KOPT-K1 (cell line): ENCODE data around the gene HGFAC.

ENCODE experiments used
- H3K27ac ChIP-seq: fragments of 200-600 bp; sonication (generic); 2 replicates; pipeline ENCODE4 v1.5.1; 2016; ENCODE audit warnings: antibody characterized with exemption, mild to moderate bottlenecking, low read depth, low read length; ENCODE audit not compliant: poor library complexity, severe bottlenecking
- H3K36me3 ChIP-seq: fragments of 200-600 bp; sonication (generic); 2 replicates; pipeline ENCODE4 v1.5.1; 2017; ENCODE audit warnings: antibody characterized with exemption, mild to moderate bottlenecking, low read length, moderate library complexity; ENCODE audit not compliant: insufficient read depth
- H3K9me3 ChIP-seq: fragments of 200-600 bp; sonication (generic); 2 replicates; pipeline ENCODE4 v1.5.1; 2017; ENCODE audit warnings: antibody characterized with exemption, low read length, mild to moderate bottlenecking; ENCODE audit not compliant: insufficient read depth, poor library complexity, severe bottlenecking

Gene HGFAC

DNA sequence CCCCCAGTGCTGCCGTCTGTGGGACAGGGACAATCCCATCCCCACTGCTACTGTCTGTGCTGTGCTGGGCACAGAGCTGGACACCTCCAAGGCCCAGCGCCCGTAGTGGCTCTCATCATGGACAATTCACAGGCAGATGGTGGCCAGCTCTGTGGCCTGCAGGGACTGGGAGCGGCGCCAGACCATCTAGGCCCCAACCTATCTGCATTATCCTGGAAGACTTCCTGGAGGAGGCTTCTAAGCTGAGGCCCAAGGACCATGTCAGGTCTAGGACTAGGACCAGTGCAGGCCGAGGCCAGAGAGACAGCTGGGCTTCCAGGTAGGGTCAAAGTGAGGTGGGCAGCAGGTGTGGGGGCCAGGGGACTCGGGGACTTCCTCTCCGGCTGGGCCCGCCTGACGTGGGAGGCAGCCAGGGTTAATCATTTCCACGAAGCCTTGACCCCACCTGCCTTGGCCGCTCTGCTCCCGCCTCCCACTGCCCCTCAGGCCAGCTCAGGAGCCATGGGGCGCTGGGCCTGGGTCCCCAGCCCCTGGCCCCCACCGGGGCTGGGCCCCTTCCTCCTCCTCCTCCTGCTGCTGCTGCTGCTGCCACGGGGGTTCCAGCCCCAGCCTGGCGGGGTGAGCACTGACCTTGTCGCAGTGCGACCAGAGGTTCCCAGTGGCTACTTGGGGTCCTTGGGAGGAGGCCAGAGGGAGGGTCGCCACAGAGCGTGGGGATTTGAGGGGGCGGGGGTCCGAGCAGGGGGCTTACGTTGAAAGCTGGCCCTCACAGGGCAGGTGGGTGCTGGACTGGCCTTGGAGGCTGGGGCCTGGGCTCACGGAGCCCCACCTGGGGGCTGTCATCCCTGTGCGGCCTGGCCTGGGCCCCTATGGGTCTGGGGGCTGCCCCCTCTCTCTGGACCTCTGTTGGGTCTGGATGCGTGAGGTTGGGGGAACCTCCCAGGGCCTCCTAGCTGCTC, at the start of gene HGFAC:
HGFAC (plus strand) TSS at position 468 of the 959 bp plus-strand sequence; CDS start at position 502, 34 bp downstream.
- Histone ChIP-seq H3K9me3 (no peaks in the 10 kb centered on the region), H3K36me3 (no peaks in the 10 kb centered on the region), H3K27ac (no peak within 1 kb of the TSS)

- peaks cover 6% of the 10 kb centered on the region for H3K9me3 ChIP-seq
- no peak overlapping the region for H3K27ac ChIP-seq
- H3K36me3 ChIP-seq, result no peaks in the 10 kb centered on the region
Measured at GRCh38 chr4:3392321-3392720, 49.4 kb upstream of the HGFAC start.

- Histone ChIP-seq H3K27ac (no peak overlapping the region), H3K36me3 (no peaks in the 10 kb centered on the region), H3K9me3 (peaks cover 6% of the 10 kb centered on the region)
Measured at GRCh38 chr4:3393171-3393570, 48.6 kb upstream of the HGFAC start.

- Histone ChIP-seq H3K9me3 (peaks cover 6% of the 10 kb centered on the region), H3K36me3 (no peaks in the 10 kb centered on the region), H3K27ac (no peak overlapping the region)
Measured at GRCh38 chr4:3396600-3396999, 45.2 kb upstream of the HGFAC start.

GRCh38 chr4:3397128-3397527, 44.6 kb upstream of the HGFAC start:
- peaks cover 6% of the 10 kb centered on the region for H3K9me3 ChIP-seq
- no peaks in the 10 kb centered on the region for H3K36me3 ChIP-seq
- no peak overlapping the region for H3K27ac ChIP-seq

DNA sequence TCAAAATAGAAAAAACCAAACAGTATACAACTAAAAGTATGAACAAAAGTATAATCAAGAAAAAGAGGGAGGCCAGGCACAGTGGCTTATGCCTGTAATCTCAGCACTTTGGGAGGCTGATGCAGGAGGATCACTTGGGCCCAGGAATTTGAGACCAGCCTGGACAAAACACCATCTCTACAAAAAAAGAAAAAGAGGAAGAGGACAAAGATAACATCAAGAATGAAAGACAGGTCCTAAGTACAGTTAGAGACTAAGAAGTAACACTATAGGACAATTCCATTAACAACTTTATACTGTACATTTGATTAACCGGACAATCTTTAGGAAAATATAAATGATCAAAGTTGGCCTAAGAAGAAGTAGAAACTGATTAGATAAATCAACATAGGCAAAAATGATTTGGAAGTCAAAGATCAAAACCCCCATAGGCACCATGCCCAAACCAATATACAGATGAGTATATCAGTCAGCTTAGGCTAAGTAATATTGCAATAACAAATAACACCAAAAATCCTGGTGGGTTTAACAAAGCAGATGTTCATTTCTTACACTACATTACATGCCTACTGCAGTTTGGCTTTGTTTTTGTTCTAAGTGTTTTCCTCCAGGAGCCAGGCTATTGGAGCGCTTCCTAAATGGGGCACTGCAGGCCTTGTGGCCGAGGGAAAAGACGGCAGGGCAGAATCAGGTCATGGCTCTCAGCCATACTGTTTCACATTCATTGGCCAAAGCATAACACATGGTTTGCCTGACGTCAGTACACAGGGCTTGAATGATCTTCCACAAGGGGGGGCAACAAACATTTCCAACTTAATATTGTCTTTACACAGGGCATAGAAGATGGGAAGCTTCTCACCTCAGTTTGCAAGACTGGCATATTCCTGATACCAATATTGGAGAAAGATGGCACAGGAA, 42.2 kb upstream of the HGFAC start:
- Histone ChIP-seq H3K9me3 (peaks cover 11% of the 10 kb centered on the region), H3K36me3 (no peaks in the 10 kb centered on the region), H3K27ac (no peak overlapping the region)

- peaks cover 8% of the 10 kb centered on the region for H3K9me3 ChIP-seq
- H3K36me3 ChIP-seq, result no peaks in the 10 kb centered on the region
- H3K27ac ChIP-seq, result no peak overlapping the region
Measured at GRCh38 chr4:3401436-3402171, 40.2 kb upstream of the HGFAC start.

- Histone ChIP-seq H3K9me3 (peaks cover 8% of the 10 kb centered on the region), H3K27ac (no peak overlapping the region), H3K36me3 (no peaks in the 10 kb centered on the region)
Measured at GRCh38 chr4:3402491-3403347, 39.0 kb upstream of the HGFAC start.

DNA sequence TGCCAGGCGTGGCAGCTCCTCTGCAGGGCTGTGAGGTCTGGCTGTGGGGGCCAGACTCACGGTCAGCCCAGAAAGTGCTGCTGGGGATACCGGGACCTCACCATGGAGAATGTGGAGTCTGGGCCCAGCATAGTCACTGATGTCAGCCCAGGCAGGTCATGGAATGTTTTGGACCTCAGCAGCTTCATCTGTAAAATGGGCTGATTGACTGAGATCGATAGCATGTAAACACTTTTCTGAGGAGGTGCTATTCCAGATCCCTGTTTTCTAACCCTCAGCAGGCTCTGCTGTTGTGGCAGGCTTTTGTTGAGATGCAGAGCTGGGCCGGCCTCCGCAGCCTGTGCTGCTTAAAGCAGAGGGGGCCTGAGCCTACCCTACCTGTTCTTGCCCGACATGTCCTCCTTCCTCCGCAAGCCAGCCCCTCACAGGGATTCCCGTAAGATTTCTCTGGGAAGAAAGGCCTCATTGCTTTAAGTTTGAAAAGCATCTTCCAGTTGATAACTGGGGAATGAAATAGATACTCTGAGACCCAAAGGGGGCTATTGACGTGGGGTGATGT, 38.3 kb upstream of the HGFAC start:
- H3K9me3 ChIP-seq, result peaks cover 8% of the 10 kb centered on the region

GRCh38 chr4:3404546-3404945, 37.2 kb upstream of the HGFAC start:
- Histone ChIP-seq H3K9me3 (peaks cover 8% of the 10 kb centered on the region), H3K27ac (no peak overlapping the region)

More for the DNA sequence above, 38.3 kb upstream of the HGFAC start:
- Histone ChIP-seq H3K27ac (no peak overlapping the region), H3K36me3 (no peaks in the 10 kb centered on the region)

DNA sequence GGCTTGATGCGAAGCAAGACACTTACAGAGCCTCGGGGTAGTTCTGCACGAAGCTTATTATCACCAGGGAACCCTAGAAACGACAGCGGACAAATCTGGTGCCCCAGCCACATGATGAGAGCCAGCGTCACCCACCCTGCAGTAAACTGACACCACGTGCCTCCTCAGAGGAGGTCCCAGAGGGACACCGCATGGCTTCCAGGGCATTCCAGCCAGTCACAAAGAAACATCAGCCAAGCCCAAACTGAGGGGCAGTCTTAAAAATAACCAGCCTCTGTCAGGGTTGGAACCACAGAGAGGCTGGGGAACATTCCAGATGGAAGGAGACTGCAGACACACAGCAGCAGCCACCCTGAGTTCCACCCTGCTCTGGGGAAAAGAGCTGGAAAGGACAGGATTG, 36.6 kb upstream of the HGFAC start:
- Histone ChIP-seq H3K36me3 (no peaks in the 10 kb centered on the region), H3K27ac (no peak overlapping the region), H3K9me3 (peaks cover 8% of the 10 kb centered on the region)

More at GRCh38 chr4:3404546-3404945, 37.2 kb upstream of the HGFAC start:
- H3K36me3 ChIP-seq, result no peaks in the 10 kb centered on the region

- no peak overlapping the region for H3K27ac ChIP-seq
- H3K36me3 ChIP-seq, result no peaks in the 10 kb centered on the region
- peaks cover 8% of the 10 kb centered on the region for H3K9me3 ChIP-seq
Measured at GRCh38 chr4:3406021-3406420, 35.7 kb upstream of the HGFAC start.

DNA sequence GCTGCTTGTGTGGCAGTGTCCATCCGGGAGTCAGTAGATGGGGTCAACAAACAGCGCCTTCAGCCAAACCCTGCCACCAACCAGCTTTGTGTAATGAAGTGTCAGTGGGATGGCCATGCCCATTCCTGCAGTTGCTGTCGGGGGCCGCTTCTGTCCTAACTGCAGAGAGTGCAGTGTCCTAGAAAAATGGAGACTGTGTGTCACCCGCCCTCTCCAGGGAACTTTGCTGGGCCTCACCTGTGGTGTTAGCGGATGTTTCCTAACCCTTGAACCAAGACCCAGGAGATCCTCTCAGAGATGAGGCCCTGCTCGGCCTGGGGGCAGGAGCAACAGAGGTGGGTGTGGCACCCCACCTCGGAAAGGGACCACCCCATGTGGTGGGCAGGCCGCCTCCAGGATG, 35.3 kb upstream of the HGFAC start:
- Histone ChIP-seq H3K9me3 (peaks cover 8% of the 10 kb centered on the region), H3K36me3 (no peaks in the 10 kb centered on the region), H3K27ac (no peak overlapping the region)
